MM.1S (cell line): ENCODE data around the gene GID8.

Source experiments
- DNase-seq: peaks from one replicate; pipeline ENCODE4 v3.0.0-alpha.2; 2015
- H2AFZ ChIP-seq: fragments of 300-600 bp; sonication (generic); 2 replicates; pipeline ENCODE4 v1.6.0; 2016; ENCODE audit warnings: antibody characterized with exemption, low read length
- H3F3A ChIP-seq: fragments of 300-600 bp; sonication (generic); 2 replicates; pipeline ENCODE4 v1.6.1; 2016; ENCODE audit warnings: mild to moderate bottlenecking, antibody characterized with exemption, low read length, moderate library complexity, mixed read lengths; ENCODE audit not compliant: insufficient read depth
- H3K27ac ChIP-seq: fragments of 300-600 bp; sonication (generic); 2 replicates; pipeline ENCODE4 v1.5.1; 2016; ENCODE audit warnings: mild to moderate bottlenecking, low read length
- H3K27me3 ChIP-seq: fragments of 300-600 bp; sonication (generic); replicated peaks from 2 replicates; pipeline ENCODE4 v1.6.0; 2016; ENCODE audit warnings: low read length; ENCODE audit not compliant: insufficient read depth
- H3K36me3 ChIP-seq: fragments of 300-600 bp; sonication (generic); replicated peaks from 2 replicates; pipeline ENCODE4 v1.6.1; 2016; ENCODE audit warnings: mild to moderate bottlenecking, low read length, mixed read lengths; ENCODE audit not compliant: insufficient read depth
- H3K4me1 ChIP-seq: fragments of 300-600 bp; sonication (generic); 2 replicates; pipeline ENCODE4 v1.6.1; 2016; ENCODE audit warnings: low read length, mixed read lengths
- H3K4me2 ChIP-seq: fragments of 300-600 bp; sonication (generic); 2 replicates; pipeline ENCODE4 v1.6.0; 2016; ENCODE audit warnings: low read depth, low read length
- H3K4me3 ChIP-seq: fragments of 300-600 bp; sonication (generic); 2 replicates; pipeline ENCODE4 v1.5.1; 2016; ENCODE audit warnings: low read length, mixed read lengths
- H3K79me2 ChIP-seq: fragments of 300-600 bp; sonication (generic); 2 replicates; pipeline ENCODE4 v1.6.1; 2016; ENCODE audit warnings: mixed run types, low read length, mixed read lengths
- H3K9ac ChIP-seq: fragments of 300-600 bp; sonication (generic); 2 replicates; pipeline ENCODE4 v1.6.1; 2016; ENCODE audit warnings: low read length, mixed read lengths
- H3K9me2 ChIP-seq: fragments of 300-600 bp; sonication (generic); replicated peaks from 2 replicates; pipeline ENCODE4 v1.6.1; 2016; ENCODE audit warnings: mild to moderate bottlenecking, low read length, mixed read lengths; ENCODE audit not compliant: insufficient read depth
- H3K9me3 ChIP-seq: fragments of 300-600 bp; sonication (generic); replicated peaks from 2 replicates; pipeline ENCODE4 v1.6.1; 2016; ENCODE audit warnings: mild to moderate bottlenecking, low read length, mixed read lengths; ENCODE audit not compliant: insufficient read depth
- H4K20me1 ChIP-seq: fragments of 300-600 bp; sonication (generic); 2 replicates; pipeline ENCODE4 v1.6.1; 2016; ENCODE audit warnings: mild to moderate bottlenecking, low read length, moderate library complexity, mixed read lengths; ENCODE audit not compliant: insufficient read depth
- CTCF ChIP-seq: fragments of 300-600 bp; sonication (generic); IDR thresholded peaks from 2 replicates; pipeline ENCODE4 v1.5.1; 2016; ENCODE audit warnings: antibody characterized with exemption, low read length, mixed read lengths
- EZH2 ChIP-seq: fragments of 300-600 bp; sonication (generic); optimal IDR thresholded peaks from 2 replicates; pipeline ENCODE3; 2017; ENCODE audit warnings: low read depth, mild to moderate bottlenecking, antibody characterized with exemption, low read length, mixed read lengths
- EZH2phosphoT487 ChIP-seq: fragments of 300-600 bp; sonication (generic); IDR thresholded peaks from 2 replicates; pipeline ENCODE4 v1.6.1; 2018; ENCODE audit warnings: antibody characterized with exemption, low read length

Gene GID8

GRCh38 chr20:62991196-62991807 lies 53.4 kb downstream of the GID8 start:
- no peaks in the 10 kb centered on the region for H3K9me2 ChIP-seq
- no peaks in the 10 kb centered on the region for H3K36me3 ChIP-seq
- H3F3A ChIP-seq = no peaks in the 10 kb centered on the region
- H3K4me3 ChIP-seq = no peak overlapping the region
- no peak for DNase-seq
- no peak overlapping the region for H3K9ac ChIP-seq
- H3K27ac ChIP-seq = no peak overlapping the region
- H2AFZ ChIP-seq = no peak overlapping the region
- H3K4me2 ChIP-seq = no peak overlapping the region
- H3K27me3 ChIP-seq = peaks cover 88% of the 10 kb centered on the region
- no peaks in the 10 kb centered on the region for H3K79me2 ChIP-seq
- TF ChIP-seq EZH2 (no peak), EZH2phosphoT487 (no peak), CTCF (no peak)
- H3K4me1 ChIP-seq = 0 out of 2 replicates have a peak, but pooled peaks cover 6% of the 10 kb centered on the region
- H4K20me1 ChIP-seq = no peaks in the 10 kb centered on the region
- no peaks in the 10 kb centered on the region for H3K9me3 ChIP-seq

- H3K9me3 ChIP-seq = no peaks in the 10 kb centered on the region
- H2AFZ ChIP-seq = no peak overlapping the region
- TF ChIP-seq EZH2 (no peak), EZH2phosphoT487 (no peak), CTCF (no peak)
- H3K27me3 ChIP-seq = peaks cover 91% of the 10 kb centered on the region
- H3K36me3 ChIP-seq = no peaks in the 10 kb centered on the region
- no peak for DNase-seq
- no peak overlapping the region for H3K4me3 ChIP-seq
- H3K79me2 ChIP-seq = no peaks in the 10 kb centered on the region
- H3K9ac ChIP-seq = no peak overlapping the region
- H3F3A ChIP-seq = no peaks in the 10 kb centered on the region
- H3K27ac ChIP-seq = no peak overlapping the region
- no peaks in the 10 kb centered on the region for H3K9me2 ChIP-seq
- no peak overlapping the region for H3K4me2 ChIP-seq
- no peaks in the 10 kb centered on the region for H4K20me1 ChIP-seq
- 0 out of 2 replicates have a peak, but pooled peaks cover 6% of the 10 kb centered on the region for H3K4me1 ChIP-seq
These were observed 53.9 kb downstream of the GID8 start for GRCh38 chr20:62991863-62992262.

- H3K27ac ChIP-seq = no peak overlapping the region
- no peaks in the 10 kb centered on the region for H4K20me1 ChIP-seq
- no peak overlapping the region for H3K4me3 ChIP-seq
- no peak overlapping the region for H2AFZ ChIP-seq
- H3K9me3 ChIP-seq = no peaks in the 10 kb centered on the region
- no peaks in the 10 kb centered on the region for H3K9me2 ChIP-seq
- H3F3A ChIP-seq = no peaks in the 10 kb centered on the region
- no peak overlapping the region for H3K4me2 ChIP-seq
- no peaks in the 10 kb centered on the region for H3K36me3 ChIP-seq
- H3K79me2 ChIP-seq = no peaks in the 10 kb centered on the region
- peaks cover 91% of the 10 kb centered on the region for H3K27me3 ChIP-seq
- no peak for TF ChIP-seq EZH2
- TF ChIP-seq CTCF = no peak
- TF ChIP-seq EZH2phosphoT487 = no peak
- 0 out of 2 replicates have a peak, but pooled peaks cover 2% of the 10 kb centered on the region for H3K4me1 ChIP-seq
- H3K9ac ChIP-seq = no peak overlapping the region
- DNase-seq = no peak
These were observed 56.0 kb downstream of the GID8 start for GRCh38 chr20:62993856-62994494.
